Esophagus squamous epithelium (tissue), 4 donors: ENCODE data around the gene GSG1.

ENCODE experiments used
- POLR2A ChIP-seq, 4 donors: fragments of 450-650 bp; IDR thresholded peaks; one replicate each; pipeline ENCODE4 v1.6.1; 2017; ENCODE audit warnings: antibody characterized with exemption in 4 of 4, mild to moderate bottlenecking in 4 of 4, moderate library complexity in 3 of 4
- TF ChIP-seq, protein P1 (sequence below), 6 experiments: fragments of 450-650 bp in 4 of 6; fragments of 200-600 bp in 2 of 6; sonication (generic) in 2 of 6; IDR thresholded peaks; one replicate each; pipeline ENCODE4 v1.5.1; 2016 to 2019; ENCODE audit warnings: antibody characterized with exemption in 6 of 6, mild to moderate bottlenecking in 4 of 6, moderate library complexity in 4 of 6

DNA sequence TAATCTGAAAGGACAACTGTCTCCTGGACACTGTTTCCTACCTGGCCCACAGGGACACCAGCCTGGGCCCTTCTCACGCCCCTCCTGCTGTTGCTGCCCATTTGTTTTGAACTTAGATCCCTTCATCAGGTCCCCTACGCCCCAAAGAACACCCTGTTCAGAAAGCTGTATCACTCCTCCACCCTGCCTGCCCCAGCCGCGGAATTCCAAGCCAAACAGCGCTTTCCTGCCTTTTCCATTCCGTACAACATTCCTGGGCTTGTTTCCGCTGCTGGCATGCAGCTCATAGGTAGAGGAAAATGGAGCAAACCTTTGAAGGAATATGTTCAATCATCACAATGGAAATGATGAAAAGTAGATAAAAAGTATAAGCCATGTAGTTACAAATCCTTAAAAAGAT lies 12.8 kb upstream of the GSG1 start:
- TF ChIP-seq, protein P1, sequence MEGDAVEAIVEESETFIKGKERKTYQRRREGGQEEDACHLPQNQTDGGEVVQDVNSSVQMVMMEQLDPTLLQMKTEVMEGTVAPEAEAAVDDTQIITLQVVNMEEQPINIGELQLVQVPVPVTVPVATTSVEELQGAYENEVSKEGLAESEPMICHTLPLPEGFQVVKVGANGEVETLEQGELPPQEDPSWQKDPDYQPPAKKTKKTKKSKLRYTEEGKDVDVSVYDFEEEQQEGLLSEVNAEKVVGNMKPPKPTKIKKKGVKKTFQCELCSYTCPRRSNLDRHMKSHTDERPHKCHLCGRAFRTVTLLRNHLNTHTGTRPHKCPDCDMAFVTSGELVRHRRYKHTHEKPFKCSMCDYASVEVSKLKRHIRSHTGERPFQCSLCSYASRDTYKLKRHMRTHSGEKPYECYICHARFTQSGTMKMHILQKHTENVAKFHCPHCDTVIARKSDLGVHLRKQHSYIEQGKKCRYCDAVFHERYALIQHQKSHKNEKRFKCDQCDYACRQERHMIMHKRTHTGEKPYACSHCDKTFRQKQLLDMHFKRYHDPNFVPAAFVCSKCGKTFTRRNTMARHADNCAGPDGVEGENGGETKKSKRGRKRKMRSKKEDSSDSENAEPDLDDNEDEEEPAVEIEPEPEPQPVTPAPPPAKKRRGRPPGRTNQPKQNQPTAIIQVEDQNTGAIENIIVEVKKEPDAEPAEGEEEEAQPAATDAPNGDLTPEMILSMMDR (IDR thresholded peaks at IDR 0.05), result no peak
- TF ChIP-seq POLR2A (IDR thresholded peaks at IDR 0.05), result no peak
